GM12878 (cell line): Measurements from ENCODE around the gene SF1. TPM values are rescaled to one million over a fixed set of nuclear protein-coding genes. Genes with fewer than 3 reads are reported as not detected.
A peak's percentile ranks its signal among the peaks of the same experiment; 100 is the strongest.

ENCODE experiments used
- CBX5 ChIP-seq: sonication (generic); IDR thresholded peaks from 2 replicates; pipeline ENCODE4 v1.6.1; 2016; ENCODE audit warnings: low read depth, moderate library complexity, mild to moderate bottlenecking, inconsistent platforms
- CHD2 ChIP-seq: IDR thresholded peaks from 2 replicates; pipeline ENCODE4 v1.6.1; 2011; ENCODE audit warnings: low read depth, low read length, improper control_type of control experiment, borderline replicate concordance
- ETV6 ChIP-seq, 2 experiments: fragments of 450-650 bp in 1 of 2; IDR thresholded peaks in 1 of 2; conservative IDR thresholded peaks in 1 of 2; 2 replicates each; pipeline ENCODE4 v1.6.1; 2014; ENCODE audit warnings: antibody characterized with exemption in 1 of 2, borderline replicate concordance in 1 of 2, low read depth in 1 of 2, mild to moderate bottlenecking in 1 of 2, moderate library complexity in 1 of 2
- EZH2 ChIP-seq: IDR thresholded peaks from 2 replicates; pipeline ENCODE4 v1.6.1; 2012; ENCODE audit warnings: low read depth, mild to moderate bottlenecking, control low read depth, inconsistent platforms, low read length, borderline replicate concordance; ENCODE audit not compliant: control insufficient read depth
- FOS ChIP-seq: IDR thresholded peaks from 3 replicates; pipeline ENCODE4 v1.6.1; 2011; ENCODE audit warnings: borderline replicate concordance; ENCODE audit not compliant: insufficient read length; ENCODE audit errors: extremely low read depth
- MYB ChIP-seq: fragments of 150-350 bp; IDR thresholded peaks from 2 replicates; pipeline ENCODE4 v1.6.1; 2014; ENCODE audit warnings: mild to moderate bottlenecking, low read depth, low read length, borderline replicate concordance
- PAX5 ChIP-seq: IDR thresholded peaks from 2 replicates; pipeline ENCODE4 v1.6.1; 2011; ENCODE audit warnings: low read depth, low read length, borderline replicate concordance
- SUPT20H ChIP-seq: IDR thresholded peaks from 2 replicates; pipeline ENCODE4 v1.6.1; 2011; ENCODE audit warnings: low read depth, mild to moderate bottlenecking, low read length, moderate library complexity, borderline replicate concordance; ENCODE audit not compliant: control insufficient read depth
- TCF12 ChIP-seq: IDR thresholded peaks from 2 replicates; pipeline ENCODE4 v1.6.1; 2011; ENCODE audit warnings: low read depth, mild to moderate bottlenecking, low read length
- polyA plus RNA-seq, 11 experiments: library from polyadenylated mRNA; depleted of rRNA in 4 of 11; unstranded in 6 of 11; stranded (reverse) in 5 of 11; fragments of >200 nt; fragmentation: Nextera tagmentation in 4 of 11; fragmentation: Illumina TruSeq in 1 of 11; extraction: Ambion mirVana in 4 of 11; extraction: Trizol in 1 of 11; gene quantifications; 1 replicate in 1 of 11; 2 replicates in 10 of 11; pipeline versions ENCODE4 v1.2.1 to v1.2.3, GENCODE V29; 2011 to 2016; ENCODE audit warnings: inconsistent platforms in 2 of 11, missing spikeins in 2 of 11, low read depth in 1 of 11
- total RNA-seq, 4 experiments: library from RNA; depleted of rRNA in 3 of 4; stranded (reverse); fragments of >200 nt in 3 of 4; fragmentation: Illumina TruSeq in 1 of 4; extraction: Trizol in 1 of 4; gene quantifications; 2 replicates each; pipeline versions ENCODE4 v1.2.1 to v1.2.3, GENCODE V29; 2013 to 2021
- TF ChIP-seq, protein P1 (sequence below): fragments of 450-650 bp; formaldehyde crosslinking; IDR thresholded peaks from 2 replicates; pipeline ENCODE4 v1.5.0; 2022; ENCODE audit warnings: mild to moderate bottlenecking, missing genetic modification characterization
- TF ChIP-seq, protein P2 (sequence below): IDR thresholded peaks from 2 replicates; pipeline ENCODE4 v1.6.1; 2012; ENCODE audit warnings: low read depth, low read length, improper control_type of control experiment
- TF ChIP-seq, protein P3 (sequence below): fragments of 450-650 bp; IDR thresholded peaks from 2 replicates; pipeline ENCODE4 v1.6.1; 2017; ENCODE audit warnings: low read depth, mild to moderate bottlenecking, moderate library complexity
- TF ChIP-seq, protein P4 (sequence below): fragments of 450-650 bp; formaldehyde crosslinking; IDR thresholded peaks from 2 replicates; pipeline ENCODE4 v1.4.0; 2022; ENCODE audit warnings: mild to moderate bottlenecking, moderate library complexity
- TF ChIP-seq, protein P5 (sequence below): fragments of 450-650 bp; conservative IDR thresholded peaks from 2 replicates; pipeline ENCODE4 v1.6.1; 2017; ENCODE audit warnings: mild to moderate bottlenecking, moderate library complexity
- TF ChIP-seq, protein P6 (sequence below): IDR thresholded peaks from 2 replicates; pipeline ENCODE4 v1.6.1; 2012; ENCODE audit warnings: low read length, inconsistent platforms

The SF1 gene
- total and polyA plus RNA-seq, 10 of the 15 experiments (the other 5 are each of a cell fraction or from before 2014, with no cell fraction given): 13.6 to 337 (median 103) TPM

DNA sequence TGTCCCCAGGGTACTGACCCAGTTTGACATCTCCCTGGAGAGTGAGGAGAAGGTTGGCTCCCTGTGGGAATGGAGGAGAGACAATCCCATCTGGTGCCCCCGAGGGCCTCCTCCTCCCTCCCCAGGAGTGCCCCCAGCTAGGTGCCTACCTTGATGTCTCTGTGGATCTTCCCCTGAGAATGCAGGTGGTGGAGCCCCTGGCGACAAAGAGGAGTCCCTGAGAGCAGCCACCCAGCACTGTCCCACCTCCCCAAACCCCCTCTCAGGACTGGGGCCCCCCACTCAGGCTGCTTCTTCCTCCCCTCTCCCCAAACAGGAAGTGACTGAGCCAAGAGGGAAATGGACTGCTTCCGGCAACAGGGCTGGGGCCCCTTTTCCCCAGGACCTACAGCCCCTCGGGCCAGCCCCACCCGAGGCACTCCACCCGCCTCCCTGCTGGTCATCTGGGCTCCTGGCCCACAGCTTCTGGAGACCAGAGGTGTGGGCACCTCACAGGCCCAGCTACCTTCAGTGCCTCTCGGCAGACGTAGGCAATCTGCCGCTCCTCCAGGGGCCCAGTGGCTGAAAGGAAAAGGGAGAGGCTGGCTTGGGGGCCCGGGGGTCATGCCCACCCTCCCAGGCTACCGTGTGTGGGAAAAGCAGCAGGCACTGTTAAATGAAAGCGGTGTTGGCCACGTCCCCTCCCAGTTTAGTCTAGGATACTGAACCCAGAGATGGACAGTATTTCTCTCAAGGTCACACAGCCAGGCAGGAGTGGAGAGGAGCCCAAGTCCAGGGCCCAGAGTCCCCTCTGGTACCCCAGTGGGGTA, 23.4 kb upstream of the SF1 start (continued):
- TF ChIP-seq, protein P1, sequence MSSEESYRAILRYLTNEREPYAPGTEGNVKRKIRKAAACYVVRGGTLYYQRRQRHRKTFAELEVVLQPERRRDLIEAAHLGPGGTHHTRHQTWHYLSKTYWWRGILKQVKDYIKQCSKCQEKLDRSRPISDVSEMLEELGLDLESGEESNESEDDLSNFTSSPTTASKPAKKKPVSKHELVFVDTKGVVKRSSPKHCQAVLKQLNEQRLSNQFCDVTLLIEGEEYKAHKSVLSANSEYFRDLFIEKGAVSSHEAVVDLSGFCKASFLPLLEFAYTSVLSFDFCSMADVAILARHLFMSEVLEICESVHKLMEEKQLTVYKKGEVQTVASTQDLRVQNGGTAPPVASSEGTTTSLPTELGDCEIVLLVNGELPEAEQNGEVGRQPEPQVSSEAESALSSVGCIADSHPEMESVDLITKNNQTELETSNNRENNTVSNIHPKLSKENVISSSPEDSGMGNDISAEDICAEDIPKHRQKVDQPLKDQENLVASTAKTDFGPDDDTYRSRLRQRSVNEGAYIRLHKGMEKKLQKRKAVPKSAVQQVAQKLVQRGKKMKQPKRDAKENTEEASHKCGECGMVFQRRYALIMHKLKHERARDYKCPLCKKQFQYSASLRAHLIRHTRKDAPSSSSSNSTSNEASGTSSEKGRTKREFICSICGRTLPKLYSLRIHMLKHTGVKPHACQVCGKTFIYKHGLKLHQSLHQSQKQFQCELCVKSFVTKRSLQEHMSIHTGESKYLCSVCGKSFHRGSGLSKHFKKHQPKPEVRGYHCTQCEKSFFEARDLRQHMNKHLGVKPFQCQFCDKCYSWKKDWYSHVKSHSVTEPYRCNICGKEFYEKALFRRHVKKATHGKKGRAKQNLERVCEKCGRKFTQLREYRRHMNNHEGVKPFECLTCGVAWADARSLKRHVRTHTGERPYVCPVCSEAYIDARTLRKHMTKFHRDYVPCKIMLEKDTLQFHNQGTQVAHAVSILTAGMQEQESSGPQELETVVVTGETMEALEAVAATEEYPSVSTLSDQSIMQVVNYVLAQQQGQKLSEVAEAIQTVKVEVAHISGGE: no peak
- TF ChIP-seq, protein P2, sequence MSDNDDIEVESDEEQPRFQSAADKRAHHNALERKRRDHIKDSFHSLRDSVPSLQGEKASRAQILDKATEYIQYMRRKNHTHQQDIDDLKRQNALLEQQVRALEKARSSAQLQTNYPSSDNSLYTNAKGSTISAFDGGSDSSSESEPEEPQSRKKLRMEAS: no peak
- TF ChIP-seq, protein P3, sequence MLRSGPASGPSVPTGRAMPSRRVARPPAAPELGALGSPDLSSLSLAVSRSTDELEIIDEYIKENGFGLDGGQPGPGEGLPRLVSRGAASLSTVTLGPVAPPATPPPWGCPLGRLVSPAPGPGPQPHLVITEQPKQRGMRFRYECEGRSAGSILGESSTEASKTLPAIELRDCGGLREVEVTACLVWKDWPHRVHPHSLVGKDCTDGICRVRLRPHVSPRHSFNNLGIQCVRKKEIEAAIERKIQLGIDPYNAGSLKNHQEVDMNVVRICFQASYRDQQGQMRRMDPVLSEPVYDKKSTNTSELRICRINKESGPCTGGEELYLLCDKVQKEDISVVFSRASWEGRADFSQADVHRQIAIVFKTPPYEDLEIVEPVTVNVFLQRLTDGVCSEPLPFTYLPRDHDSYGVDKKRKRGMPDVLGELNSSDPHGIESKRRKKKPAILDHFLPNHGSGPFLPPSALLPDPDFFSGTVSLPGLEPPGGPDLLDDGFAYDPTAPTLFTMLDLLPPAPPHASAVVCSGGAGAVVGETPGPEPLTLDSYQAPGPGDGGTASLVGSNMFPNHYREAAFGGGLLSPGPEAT: no peak
- TF ChIP-seq SUPT20H (no peak), FOS (no peak), ETV6 (conservative IDR thresholded peaks at IDR 0.05 in 1 of 2, IDR thresholded peaks at IDR 0.05 in 1 of 2; ENCODE audit: borderline replicate concordance in 1 of 2, low read depth in 1 of 2) (0 out of 4 replicates have a peak, but pooled peaks of 1 of the 2 experiments have one; percentile 48), PAX5 (no peak), TCF12 (no peak), CHD2 (no peak), MYB (no peak), CBX5 (no peak), EZH2 (no peak)
- TF ChIP-seq, protein P4, sequence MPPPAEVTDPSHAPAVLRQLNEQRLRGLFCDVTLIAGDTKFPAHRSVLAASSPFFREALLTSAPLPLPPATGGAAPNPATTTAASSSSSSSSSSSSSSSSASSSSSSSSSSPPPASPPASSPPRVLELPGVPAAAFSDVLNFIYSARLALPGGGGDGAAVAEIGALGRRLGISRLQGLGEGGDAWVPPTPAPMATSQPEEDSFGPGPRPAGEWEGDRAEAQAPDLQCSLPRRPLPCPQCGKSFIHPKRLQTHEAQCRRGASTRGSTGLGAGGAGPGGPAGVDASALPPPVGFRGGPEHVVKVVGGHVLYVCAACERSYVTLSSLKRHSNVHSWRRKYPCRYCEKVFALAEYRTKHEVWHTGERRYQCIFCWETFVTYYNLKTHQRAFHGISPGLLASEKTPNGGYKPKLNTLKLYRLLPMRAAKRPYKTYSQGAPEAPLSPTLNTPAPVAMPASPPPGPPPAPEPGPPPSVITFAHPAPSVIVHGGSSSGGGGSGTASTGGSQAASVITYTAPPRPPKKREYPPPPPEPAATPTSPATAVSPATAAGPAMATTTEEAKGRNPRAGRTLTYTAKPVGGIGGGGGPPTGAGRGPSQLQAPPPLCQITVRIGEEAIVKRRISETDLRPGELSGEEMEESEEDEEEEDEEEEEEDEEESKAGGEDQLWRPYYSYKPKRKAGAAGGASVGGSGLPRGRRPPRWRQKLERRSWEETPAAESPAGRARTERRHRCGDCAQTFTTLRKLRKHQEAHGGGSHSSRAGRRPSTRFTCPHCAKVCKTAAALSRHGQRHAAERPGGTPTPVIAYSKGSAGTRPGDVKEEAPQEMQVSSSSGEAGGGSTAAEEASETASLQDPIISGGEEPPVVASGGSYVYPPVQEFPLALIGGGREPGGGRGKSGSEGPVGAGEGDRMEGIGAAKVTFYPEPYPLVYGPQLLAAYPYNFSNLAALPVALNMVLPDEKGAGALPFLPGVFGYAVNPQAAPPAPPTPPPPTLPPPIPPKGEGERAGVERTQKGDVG: no peak
- TF ChIP-seq, protein P5, sequence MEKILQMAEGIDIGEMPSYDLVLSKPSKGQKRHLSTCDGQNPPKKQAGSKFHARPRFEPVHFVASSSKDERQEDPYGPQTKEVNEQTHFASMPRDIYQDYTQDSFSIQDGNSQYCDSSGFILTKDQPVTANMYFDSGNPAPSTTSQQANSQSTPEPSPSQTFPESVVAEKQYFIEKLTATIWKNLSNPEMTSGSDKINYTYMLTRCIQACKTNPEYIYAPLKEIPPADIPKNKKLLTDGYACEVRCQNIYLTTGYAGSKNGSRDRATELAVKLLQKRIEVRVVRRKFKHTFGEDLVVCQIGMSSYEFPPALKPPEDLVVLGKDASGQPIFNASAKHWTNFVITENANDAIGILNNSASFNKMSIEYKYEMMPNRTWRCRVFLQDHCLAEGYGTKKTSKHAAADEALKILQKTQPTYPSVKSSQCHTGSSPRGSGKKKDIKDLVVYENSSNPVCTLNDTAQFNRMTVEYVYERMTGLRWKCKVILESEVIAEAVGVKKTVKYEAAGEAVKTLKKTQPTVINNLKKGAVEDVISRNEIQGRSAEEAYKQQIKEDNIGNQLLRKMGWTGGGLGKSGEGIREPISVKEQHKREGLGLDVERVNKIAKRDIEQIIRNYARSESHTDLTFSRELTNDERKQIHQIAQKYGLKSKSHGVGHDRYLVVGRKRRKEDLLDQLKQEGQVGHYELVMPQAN: no peak
- TF ChIP-seq, protein P6, sequence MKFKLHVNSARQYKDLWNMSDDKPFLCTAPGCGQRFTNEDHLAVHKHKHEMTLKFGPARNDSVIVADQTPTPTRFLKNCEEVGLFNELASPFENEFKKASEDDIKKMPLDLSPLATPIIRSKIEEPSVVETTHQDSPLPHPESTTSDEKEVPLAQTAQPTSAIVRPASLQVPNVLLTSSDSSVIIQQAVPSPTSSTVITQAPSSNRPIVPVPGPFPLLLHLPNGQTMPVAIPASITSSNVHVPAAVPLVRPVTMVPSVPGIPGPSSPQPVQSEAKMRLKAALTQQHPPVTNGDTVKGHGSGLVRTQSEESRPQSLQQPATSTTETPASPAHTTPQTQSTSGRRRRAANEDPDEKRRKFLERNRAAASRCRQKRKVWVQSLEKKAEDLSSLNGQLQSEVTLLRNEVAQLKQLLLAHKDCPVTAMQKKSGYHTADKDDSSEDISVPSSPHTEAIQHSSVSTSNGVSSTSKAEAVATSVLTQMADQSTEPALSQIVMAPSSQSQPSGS: no peak
